Measurements from ENCODE around the gene SDHAF1. TPM values are rescaled to one million over a fixed set of nuclear protein-coding genes. Genes with fewer than 3 reads are reported as not detected.

Gene SDHAF1, protein sequence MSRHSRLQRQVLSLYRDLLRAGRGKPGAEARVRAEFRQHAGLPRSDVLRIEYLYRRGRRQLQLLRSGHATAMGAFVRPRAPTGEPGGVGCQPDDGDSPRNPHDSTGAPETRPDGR
- total RNA-seq = 8.1 and 11.9 TPM in 2 replicates

GRCh38 chr19:35995048-35995993 is at the start of gene SDHAF1:
SDHAF1 (plus strand) TSS chr19:35995188; CDS start chr19:35995275, 87 bp downstream.

DNA sequence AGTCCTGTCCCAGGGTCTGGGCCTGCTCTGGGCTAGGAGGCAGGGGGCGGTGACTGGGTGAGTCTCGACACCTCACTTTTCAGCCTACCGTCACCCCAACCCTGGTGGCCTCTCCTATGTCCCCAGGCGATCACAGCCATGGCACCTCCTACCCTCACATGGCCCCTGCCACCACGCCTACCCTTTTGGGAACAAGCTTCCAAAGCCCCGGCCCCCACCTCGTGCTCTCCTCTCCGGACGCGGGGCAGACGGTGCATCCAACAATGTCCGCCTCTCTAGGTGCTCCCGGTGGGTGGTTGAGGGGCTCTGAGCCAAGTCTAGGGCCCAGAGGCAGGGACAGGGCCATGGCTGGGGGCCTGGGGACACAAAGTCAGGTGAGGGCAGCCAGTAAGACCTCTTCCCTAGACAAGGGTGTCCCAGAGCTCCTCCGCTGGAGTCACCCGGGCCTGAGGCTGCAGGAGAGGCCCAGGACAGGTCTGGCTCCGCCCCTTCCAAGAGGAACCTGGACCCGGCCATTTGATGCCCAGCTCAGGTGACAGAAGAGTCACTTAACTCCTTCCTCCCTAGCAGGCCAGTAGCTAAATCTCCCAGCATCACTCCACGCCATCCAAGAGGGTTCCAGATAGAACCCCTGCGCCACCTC is 13.5 kb downstream of the SDHAF1 start, which contains the start of gene SYNE4:
TSS of gene SYNE4 (minus strand) at position 478 of the 643 bp plus-strand sequence. CDS start at position 346, 132 bp downstream.

DNA sequence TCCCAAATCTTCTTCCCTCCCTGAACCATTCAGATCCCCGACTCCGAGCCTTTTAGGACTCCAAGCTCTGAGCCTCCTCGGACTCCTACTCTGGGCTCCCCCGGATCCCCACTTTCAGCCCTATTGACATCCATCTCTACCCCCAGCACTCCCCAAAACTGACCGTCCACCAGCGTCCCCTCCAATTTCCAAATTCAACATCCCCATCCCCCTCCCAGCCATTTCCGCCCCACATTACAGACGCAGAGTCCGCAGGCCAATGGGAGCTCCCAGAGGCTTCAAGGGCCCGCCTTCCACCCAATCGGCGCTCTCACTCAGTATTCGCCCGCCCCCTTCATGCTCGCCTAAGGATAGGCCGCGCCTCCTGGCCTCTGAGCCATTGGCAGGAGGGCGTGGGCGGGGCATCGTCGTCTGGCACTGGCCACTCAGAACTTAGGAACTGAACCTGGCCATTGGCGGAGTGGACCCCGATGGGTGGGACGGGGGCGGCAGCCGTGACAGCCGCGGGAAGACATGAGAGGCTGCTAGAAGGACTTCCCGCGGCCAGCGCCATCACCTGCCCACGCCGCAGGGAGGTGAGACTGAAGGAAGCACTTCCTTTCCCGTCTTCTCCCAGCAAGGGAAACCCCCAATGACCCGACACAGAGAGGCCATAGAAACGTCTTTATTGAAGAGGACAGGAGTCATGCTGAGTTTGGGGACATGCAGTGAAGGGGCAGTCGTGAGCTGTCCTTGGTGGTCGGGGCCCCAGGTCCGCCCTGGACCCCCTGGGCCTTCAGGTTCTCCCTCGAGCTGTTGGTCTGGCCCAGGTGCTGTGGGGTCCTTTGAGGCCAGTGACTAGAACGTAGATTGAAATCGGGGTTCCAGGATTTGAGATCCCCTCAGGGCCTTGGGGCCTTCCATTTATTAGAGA is 19.3 kb downstream of the SDHAF1 start, which contains the start of gene ALKBH6:
TSS of gene ALKBH6 (minus strand) at position 202 of the 913 bp plus-strand sequence. CDS start 816 bp downstream, outside the sequence.

GRCh38 chr19:36032251-36033104 is 37.5 kb downstream of the SDHAF1 start, which contains the start of gene CLIP3:
CLIP3 (minus strand) TSS chr19:36032873; CDS start chr19:36032357, 516 bp downstream.

Other genes starting within 250 kb of the SDHAF1 start
- 4.2 and 9.8 TPM in 2 replicates for gene U2AF1L4, start 249.8 kb upstream of the SDHAF1 start, total RNA-seq
- gene PSENEN, start 249.5 kb upstream of the SDHAF1 start, total RNA-seq = 9.5 and 10.4 TPM in 2 replicates
- gene LIN37, start 246.6 kb upstream of the SDHAF1 start, total RNA-seq = 8.1 and 12.2 TPM in 2 replicates
- 77.2 and 141 TPM in 2 replicates for gene HSPB6, start 238.2 kb upstream of the SDHAF1 start, total RNA-seq
- 3.0 and 7.2 TPM in 2 replicates for gene PROSER3, start 237.0 kb upstream of the SDHAF1 start, total RNA-seq
- gene ARHGAP33, start 219.6 kb upstream of the SDHAF1 start, total RNA-seq = 1.8 and 6.2 TPM in 2 replicates
- not detected in 2 replicates for gene PRODH2, start 182.3 kb upstream of the SDHAF1 start, total RNA-seq
- not detected in 2 replicates for gene NPHS1, start 142.7 kb upstream of the SDHAF1 start, total RNA-seq
- gene KIRREL2, start 138.3 kb upstream of the SDHAF1 start, total RNA-seq = 0.05 TPM in 1 of 2 replicates, not detected in the other
- gene APLP1, start 126.6 kb upstream of the SDHAF1 start, total RNA-seq = 15.4 and 15.7 TPM in 2 replicates
- 2.7 and 5.2 TPM in 2 replicates for gene NFKBID, start 94.6 kb upstream of the SDHAF1 start, total RNA-seq
- 1.2 TPM in 2 replicates for gene HCST, start 92.7 kb upstream of the SDHAF1 start, total RNA-seq
- gene TYROBP, start 86.9 kb upstream of the SDHAF1 start, total RNA-seq = not detected in 2 replicates
- gene LRFN3, start 58.8 kb upstream of the SDHAF1 start, total RNA-seq = 3.6 and 4.2 TPM in 2 replicates
- 0.23 TPM in 1 of 2 replicates, not detected in the other for gene SYNE4, start 13.6 kb downstream of the SDHAF1 start, total RNA-seq
- 14.6 and 14.7 TPM in 2 replicates for gene ALKBH6, start 19.0 kb downstream of the SDHAF1 start, total RNA-seq
- 14.3 and 22.8 TPM in 2 replicates for gene CLIP3, start 37.7 kb downstream of the SDHAF1 start, total RNA-seq
- 1.6 and 3.3 TPM in 2 replicates for gene THAP8, start 59.1 kb downstream of the SDHAF1 start, total RNA-seq
- gene WDR62, start 59.7 kb downstream of the SDHAF1 start, total RNA-seq = 0.59 and 4.6 TPM in 2 replicates
- gene OVOL3, start 116.0 kb downstream of the SDHAF1 start, total RNA-seq = not detected in 2 replicates
- 27.3 and 29.2 TPM in 2 replicates for gene POLR2I, start 119.7 kb downstream of the SDHAF1 start, total RNA-seq
- gene TBCB, start 120.3 kb downstream of the SDHAF1 start, total RNA-seq = 236 and 267 TPM in 2 replicates
- gene CAPNS1, start 144.9 kb downstream of the SDHAF1 start, total RNA-seq = 252 and 437 TPM in 2 replicates
- 4.3 and 14.8 TPM in 2 replicates for gene COX7A1, start 157.3 kb downstream of the SDHAF1 start, total RNA-seq
- gene ZNF565, start 219.5 kb downstream of the SDHAF1 start, total RNA-seq = 5.4 and 6.2 TPM in 2 replicates
- gene ZNF146, start 219.9 kb downstream of the SDHAF1 start, total RNA-seq = 101 and 133 TPM in 2 replicates

Measured in smooth muscle cell of the umbilical artery (primary cell).